CD4-positive, alpha-beta T cell treated with Interferon alpha-2 for 1 hour (primary cell): Measurements from ENCODE around the gene CTRB2.
A peak's percentile ranks its signal among the peaks of the same experiment; 100 is the strongest.
"Not testable (repeated sequence)": the region's sequence is repeated elsewhere in the genome, so short reads cannot be mapped to it uniquely, and the experiment has no call there.

Experiments used
- DNase-seq, 2 donors: peaks; one replicate each; pipeline ENCODE4 v3.0.0-alpha.2; 2020 to 2022

Gene CTRB2

DNA sequence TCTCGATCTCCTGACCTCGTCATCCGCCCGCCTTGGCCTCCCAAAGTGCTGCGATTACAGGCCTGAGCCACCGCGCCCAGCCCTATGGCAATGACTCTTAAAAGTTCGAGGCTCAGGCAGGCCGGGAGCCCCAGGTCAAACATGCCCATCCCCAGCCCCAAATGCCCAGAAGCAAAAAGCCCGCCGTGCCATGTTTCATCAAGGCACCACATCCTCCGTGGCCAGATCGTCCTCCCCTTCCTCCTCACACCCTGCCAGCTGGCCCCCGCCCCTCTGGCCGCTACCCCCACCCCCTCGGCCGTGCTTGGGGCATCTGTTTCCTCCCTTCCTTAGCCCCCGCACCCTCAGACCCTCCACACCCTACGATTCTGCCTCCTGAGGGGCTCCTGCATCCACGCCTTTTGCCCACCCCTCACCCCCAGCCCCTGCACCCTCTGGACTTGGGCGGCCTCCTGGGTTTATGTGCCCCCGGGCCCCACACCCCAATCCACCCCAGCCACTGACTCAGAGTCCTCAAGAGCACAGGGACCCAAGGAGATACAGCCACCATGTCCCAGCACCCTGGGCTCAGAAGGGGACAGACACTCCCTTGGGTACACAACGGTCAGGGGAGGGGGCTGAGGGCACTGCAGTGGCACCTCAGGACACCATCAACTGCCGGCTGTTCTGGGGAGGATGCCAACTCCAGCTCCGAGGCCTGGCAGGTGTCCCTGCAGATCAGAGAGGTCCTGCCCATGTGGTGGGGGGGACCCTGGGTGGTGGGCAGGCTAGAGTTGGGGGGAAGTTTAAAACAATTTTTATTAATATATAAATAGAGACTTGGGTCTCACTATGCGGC is 18.9 kb upstream of the CTRB2 start:
- no peak for DNase-seq

- DNase-seq: no peak
Measured at GRCh38 chr16:75225092-75225491, 18.1 kb upstream of the CTRB2 start.

GRCh38 chr16:75224306-75225082 is 17.5 kb upstream of the CTRB2 start:
- DNase-seq: no peak

DNA sequence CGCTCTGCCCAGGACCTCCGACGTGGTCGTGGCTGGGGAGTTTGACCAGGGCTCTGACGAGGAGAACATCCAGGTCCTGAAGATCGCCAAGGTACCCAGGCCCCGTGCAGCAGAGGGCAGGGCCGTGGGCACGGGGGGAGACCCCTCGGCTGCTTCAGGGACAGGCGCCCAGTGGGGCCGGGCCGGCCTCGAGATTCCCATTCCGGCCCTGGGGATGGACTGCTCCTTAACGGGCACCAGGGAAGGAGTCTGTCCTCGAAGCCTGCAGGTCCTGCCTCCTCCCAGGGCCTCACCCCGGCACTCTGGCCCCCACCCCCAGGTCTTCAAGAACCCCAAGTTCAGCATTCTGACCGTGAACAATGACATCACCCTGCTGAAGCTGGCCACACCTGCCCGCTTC is 16.2 kb upstream of the CTRB2 start:
- DNase-seq: not testable (repeated sequence)

DNA sequence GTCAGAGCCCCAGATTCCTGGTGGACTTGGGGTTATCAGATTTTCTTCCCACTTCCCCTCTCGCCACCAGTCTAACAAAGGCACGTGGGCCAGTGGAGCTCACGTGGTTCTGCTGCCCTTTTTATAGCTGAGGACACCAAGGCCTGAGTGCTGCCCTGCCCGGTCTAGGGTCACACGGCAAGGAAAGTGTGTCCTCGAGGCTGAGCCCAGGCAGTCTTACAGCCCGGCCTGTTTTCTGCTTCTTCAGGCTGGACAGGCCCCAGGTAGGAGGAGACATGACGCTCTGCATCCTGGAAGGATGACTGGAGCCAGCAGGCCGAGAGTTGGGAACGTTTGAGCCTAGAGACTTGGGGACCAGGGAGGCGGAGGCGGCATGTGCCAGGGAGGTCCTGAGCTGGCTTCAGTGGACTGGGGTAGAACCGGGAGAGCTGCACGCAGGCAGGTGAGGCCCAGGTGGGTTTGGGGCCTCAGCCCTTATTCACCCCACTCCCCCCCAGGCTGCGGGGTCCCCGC is 15.4 kb upstream of the CTRB2 start:
- no peak for DNase-seq

DNA sequence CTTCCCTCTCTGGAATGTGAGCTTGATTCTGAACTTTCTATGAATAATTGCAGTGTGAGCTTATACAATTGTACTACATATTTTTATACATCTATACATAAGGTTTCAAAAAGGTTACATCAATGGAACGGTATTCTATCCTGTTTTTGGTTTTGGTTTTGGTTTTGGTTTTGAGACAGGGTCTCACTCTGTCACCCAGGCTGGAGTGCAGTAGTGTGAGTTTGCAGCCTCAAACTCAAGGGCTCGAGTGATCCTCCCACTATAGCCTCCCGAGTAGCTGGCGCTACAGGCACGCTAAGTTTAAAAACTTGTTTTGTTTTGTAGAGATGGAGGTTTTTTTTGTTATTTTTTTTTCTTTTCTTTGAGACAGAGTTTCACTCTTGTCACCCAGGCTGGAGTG is 12.9 kb upstream of the CTRB2 start:
- peak in 1 of 2 donors; percentile 22 for DNase-seq

DNA sequence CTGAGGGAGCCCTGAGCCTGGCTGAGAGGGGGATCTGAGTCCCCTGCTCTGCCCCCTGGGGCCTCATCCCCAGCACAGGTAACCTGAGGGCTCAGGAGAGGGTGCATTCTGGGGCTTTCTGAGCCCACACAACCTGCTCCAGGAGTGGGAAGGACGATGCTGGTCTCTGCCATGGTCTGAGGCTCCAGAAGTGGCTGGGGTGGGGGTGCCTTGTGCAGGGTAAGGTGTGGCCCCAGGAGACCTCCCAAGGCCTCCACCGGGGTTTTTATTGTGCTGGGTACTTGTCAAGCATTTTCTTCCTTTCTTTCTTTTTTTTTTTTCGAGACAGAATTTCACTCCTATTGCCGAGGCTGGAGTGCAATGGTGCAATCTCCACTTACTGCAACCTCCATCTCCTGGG is 12.1 kb upstream of the CTRB2 start:
- no peak for DNase-seq

GRCh38 chr16:75218256-75219076 is 11.5 kb upstream of the CTRB2 start, which contains the start of gene CTRB1:
Gene CTRB1, plus strand, starts transcription at chr16:75218988. Its CDS starts 20 bp downstream, at chr16:75219008.
- DNase-seq: no peak

GRCh38 chr16:75217389-75217851 is 10.5 kb upstream of the CTRB2 start:
- no peak for DNase-seq

DNA sequence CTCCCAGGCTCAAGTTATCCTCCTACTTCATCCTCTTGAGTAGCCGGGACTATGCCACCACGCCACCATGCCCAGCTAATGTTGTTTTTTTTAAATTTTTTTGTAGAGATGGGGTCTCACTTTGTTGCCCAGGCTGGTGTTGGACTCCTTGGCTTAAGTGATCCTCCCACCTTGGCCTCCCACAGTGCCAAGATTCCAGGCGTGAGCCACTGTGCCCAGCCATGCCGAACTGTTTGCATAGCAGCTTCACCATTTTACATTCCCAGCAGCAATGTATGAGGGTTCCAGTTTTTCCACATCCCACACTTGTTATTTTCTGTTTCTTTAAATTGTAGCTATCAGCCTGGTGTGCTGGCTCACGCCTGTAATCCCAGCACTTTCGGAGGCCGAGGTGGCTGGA is 9.6 kb upstream of the CTRB2 start:
- no peak for DNase-seq

- no peak for DNase-seq
Measured at GRCh38 chr16:75216127-75216526, 9.2 kb upstream of the CTRB2 start.

DNA sequence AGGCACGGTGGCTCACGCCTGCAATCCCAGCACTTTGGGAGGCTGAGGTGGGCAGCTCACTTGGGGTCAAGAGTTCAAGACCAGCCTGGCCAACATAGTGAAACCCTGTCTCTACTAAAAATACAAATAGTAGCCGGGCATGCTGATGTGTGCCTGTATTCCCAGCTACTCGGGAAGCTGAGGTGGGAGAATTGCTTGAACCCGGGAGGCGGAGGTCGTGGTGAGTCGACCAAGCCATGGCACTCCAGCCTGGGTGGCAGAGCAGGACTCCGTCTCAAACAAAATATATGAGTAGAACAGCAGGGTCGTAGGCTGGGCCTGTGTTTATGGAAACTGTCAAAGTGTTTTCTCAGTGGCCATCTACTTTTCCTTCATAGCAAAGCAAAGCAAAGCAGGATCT is 4.3 kb upstream of the CTRB2 start:
- DNase-seq: not testable (repeated sequence)

- no peak for DNase-seq
Measured at GRCh38 chr16:75209944-75210343, 3.0 kb upstream of the CTRB2 start.

GRCh38 chr16:75209514-75209913 is 2.6 kb upstream of the CTRB2 start:
- not testable (repeated sequence) for DNase-seq

DNA sequence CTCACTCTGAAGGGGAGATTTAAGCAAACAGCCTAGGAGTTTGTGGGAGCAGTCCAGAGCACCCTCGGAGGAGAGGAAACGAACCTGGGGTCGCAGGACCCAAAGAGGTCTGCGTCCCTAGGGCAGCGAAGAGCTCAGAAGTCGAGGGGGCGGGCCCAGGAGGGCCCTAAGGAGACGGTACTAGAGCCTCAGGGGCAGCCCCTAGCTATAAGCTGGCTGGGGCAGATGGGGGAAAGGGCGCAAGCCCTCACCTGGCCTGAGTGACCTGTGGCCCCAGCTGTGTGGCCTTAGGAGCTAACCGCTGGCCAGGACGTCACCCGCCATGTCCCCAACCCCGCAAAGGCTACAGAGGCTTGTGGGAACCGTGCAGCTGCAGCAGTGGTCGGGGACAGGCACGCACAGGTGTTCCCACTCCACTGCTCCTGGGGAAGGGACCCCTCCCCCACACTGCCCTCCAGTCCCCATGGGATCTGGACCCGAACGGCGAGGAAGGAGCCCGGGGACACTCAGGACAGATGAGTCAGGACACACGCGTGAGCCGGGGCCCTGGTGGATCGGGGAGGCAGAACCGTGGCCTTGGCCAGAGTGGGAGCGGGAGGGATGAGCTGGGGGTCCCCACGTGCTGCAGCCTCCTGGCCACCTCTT is 2.0 kb upstream of the CTRB2 start:
- DNase-seq: no peak

GRCh38 chr16:75208242-75208825 is 1.4 kb upstream of the CTRB2 start:
- no peak for DNase-seq

DNA sequence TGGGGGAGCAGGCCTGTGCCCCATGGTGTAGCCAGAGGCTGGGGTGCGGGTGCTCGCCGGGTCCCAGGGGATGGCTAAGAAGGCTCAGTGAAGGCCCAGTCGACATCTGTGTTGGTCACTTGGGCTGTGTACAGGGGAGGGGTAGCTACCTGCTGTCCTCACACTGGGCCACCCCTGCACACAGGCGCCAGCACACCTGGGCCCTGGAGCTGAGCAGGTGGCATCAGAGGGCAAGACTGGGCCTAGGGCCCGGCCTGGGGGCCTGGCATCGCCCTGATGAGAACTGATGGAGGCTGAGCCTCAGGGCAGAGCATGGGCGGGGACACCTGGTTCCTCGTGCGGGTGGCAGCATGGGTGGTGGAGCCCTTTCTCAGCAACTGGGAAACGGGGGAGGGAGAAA is 870 bp upstream of the CTRB2 start:
- no peak for DNase-seq

DNA sequence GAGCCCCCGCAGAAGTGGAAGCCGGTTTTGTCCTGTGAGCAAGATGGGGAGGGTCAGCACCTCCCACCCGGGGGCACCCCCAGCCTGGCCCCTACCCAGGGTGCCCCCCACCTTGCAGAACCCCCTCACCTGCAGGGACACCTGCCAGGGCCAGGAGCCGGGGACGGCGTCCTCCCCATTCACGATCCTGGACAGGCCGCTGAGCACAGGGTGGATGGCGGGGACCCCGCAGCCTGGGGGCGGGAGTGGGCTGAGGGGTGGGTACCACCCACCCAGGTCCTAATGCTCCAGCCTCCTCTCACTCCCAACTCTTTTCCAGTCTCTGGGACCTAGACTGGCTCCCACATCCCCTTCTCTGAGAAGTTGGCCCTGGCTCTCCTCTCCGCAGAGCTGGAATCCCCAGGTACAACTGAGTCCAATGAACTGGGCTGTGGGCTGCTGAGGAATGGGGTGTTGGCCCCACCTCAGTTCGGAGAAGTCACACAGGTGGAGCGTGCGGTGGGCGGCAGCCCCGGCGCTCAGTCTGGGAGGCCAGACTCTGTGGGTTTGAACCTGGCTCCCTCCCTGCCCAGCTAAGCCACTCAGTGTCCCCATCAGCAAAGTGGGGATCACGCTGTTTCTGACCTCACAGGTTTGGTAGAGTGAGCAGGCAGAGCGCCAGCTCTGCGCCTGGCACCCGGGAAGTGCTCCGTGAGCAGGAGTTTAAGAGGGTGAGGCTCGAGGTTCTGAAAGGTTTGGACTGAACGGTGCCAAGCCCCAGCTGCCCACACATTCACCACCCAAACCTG is 806 bp downstream of the CTRB2 start:
- DNase-seq: not testable (repeated sequence)

GRCh38 chr16:75205438-75205837 is 1.5 kb downstream of the CTRB2 start:
- not testable (repeated sequence) for DNase-seq

GRCh38 chr16:75204905-75205304 is 2.1 kb downstream of the CTRB2 start:
- DNase-seq: not testable (repeated sequence)

DNA sequence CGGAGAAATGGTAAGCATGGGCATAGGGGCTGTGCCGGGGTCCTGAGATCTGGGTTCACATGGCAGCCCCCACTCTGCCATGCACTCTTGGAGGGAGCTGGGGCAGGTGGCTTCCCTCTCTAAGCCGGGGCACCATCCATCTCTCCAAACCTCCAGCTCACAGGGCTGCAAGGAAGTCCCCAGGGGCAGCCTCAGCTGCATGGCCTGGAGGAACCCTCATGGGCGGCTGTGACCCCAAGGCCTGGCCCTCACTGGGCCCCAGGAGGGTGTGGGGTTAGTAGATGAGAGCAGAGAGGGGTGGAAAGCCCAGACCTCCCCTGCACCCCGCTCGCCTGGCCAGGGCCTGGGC is 2.6 kb downstream of the CTRB2 start:
- no peak for DNase-seq
